Upper lobe of right lung (tissue), 1 donor: ENCODE measurements around the gene WRAP73. TPM values are rescaled to one million over a fixed set of nuclear protein-coding genes. Genes with fewer than 3 reads are reported as not detected.

Experiments used
- ATAC-seq: fragments of 200-7000 bp; cut with Tn5 transposase; one replicate; pipeline ENCODE4 v1.9.1; 2020; ENCODE audit warnings: mild to moderate bottlenecking, moderate library complexity
- DNase-seq: peaks from one replicate; pipeline ENCODE4 v3.0.0-alpha.2; 2020
- H3K27ac ChIP-seq: fragments of 200-600 bp; one replicate; pipeline ENCODE4 v1.8.0; 2022
- H3K27me3 ChIP-seq: fragments of 200-600 bp; one replicate; pipeline ENCODE4 v1.8.0; 2022; ENCODE audit warnings: mild to moderate bottlenecking
- H3K36me3 ChIP-seq: fragments of 200-600 bp; one replicate; pipeline ENCODE4 v1.8.0; 2022
- H3K4me1 ChIP-seq: fragments of 200-600 bp; one replicate; pipeline ENCODE4 v1.8.0; 2022
- H3K4me3 ChIP-seq: fragments of 200-600 bp; one replicate; pipeline ENCODE4 v1.8.0; 2022; ENCODE audit warnings: mild to moderate bottlenecking
- H3K9me3 ChIP-seq: fragments of 200-600 bp; one replicate; pipeline ENCODE4 v1.8.0; 2022
- intact Hi-C: fragments of 100-400 bp; cut with DNase I; formaldehyde crosslinking; loops from one replicate; pipeline ENCODE4 v1.11.0; 2022
- total RNA-seq: library from RNA; stranded (reverse); fragmentation: NEBNext Ultra II Directional; extraction: Animal tissue kit (Norgen Biotek cat#: 25700); gene quantifications from one replicate; pipeline ENCODE4 v1.2.1, GENCODE V29; 2021
- TF ChIP-seq, protein P1 (sequence below): fragments of 200-600 bp; IDR thresholded peaks from one replicate; pipeline ENCODE4 v1.8.0; 2022; ENCODE audit warnings: antibody characterized with exemption
- donor health status: DM: no; HTN: yes; CAD: no; lungs with severe emphysema.

The WRAP73 gene
- total RNA-seq, 1 donor from 2014 or later: 18.5 TPM

DNA sequence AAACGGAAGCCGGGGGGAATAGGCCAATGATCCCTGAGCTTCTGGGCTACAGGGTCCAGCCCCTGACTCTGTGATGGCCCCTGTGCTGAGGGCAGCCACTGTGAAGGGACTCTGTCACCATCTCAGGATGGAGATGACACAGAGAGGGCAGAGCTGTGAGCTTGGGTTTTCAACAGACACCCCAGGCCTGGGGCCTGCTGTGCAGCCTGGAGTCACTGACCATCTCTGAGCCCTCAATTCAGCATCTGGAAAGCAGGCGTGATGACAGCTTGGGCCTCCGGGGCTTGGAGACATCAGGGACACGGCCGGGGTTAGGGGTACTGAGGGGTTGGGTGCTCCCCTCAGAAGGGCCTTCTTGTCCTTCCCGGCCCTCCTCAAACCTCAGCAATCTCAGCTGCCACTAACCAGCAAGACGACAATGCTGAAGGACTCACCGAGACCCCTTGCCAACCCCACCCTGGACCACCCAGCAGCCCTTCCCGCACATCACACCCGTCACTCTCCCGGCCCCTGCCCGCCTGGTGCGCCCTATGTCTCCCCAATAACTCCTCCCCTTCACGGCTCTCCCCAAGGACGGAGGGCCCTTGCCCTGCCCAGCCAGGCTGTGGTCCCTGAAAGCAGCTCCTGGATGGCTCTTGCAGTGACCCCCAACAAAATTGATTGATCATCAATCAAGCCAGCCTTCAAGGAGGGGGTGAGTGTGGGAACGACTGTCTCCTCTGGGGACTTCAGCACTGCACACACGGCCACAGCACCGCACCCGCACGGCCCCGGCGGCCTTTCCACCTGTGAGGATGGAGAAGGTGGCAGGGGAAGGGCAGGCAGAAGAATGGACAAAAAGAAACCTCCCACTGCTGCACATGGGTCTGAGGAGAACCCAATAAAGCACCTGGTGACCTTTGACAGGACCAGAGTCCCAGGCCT is 42.9 kb downstream of the WRAP73 start:
- Histone ChIP-seq H3K27me3 (peaks cover 15% of the 10 kb centered on the region), H3K4me3 (no peak overlapping the region), H3K36me3 (no peaks in the 10 kb centered on the region), H3K9me3 (no peaks in the 10 kb centered on the region), H3K4me1 (peaks cover 20% of the 10 kb centered on the region), H3K27ac (no peak overlapping the region)
- intact Hi-C loops: no loop called here
- TF ChIP-seq, protein P1, sequence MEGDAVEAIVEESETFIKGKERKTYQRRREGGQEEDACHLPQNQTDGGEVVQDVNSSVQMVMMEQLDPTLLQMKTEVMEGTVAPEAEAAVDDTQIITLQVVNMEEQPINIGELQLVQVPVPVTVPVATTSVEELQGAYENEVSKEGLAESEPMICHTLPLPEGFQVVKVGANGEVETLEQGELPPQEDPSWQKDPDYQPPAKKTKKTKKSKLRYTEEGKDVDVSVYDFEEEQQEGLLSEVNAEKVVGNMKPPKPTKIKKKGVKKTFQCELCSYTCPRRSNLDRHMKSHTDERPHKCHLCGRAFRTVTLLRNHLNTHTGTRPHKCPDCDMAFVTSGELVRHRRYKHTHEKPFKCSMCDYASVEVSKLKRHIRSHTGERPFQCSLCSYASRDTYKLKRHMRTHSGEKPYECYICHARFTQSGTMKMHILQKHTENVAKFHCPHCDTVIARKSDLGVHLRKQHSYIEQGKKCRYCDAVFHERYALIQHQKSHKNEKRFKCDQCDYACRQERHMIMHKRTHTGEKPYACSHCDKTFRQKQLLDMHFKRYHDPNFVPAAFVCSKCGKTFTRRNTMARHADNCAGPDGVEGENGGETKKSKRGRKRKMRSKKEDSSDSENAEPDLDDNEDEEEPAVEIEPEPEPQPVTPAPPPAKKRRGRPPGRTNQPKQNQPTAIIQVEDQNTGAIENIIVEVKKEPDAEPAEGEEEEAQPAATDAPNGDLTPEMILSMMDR: no peak
- DNase-seq: no peak
- ATAC-seq: no peak

DNA sequence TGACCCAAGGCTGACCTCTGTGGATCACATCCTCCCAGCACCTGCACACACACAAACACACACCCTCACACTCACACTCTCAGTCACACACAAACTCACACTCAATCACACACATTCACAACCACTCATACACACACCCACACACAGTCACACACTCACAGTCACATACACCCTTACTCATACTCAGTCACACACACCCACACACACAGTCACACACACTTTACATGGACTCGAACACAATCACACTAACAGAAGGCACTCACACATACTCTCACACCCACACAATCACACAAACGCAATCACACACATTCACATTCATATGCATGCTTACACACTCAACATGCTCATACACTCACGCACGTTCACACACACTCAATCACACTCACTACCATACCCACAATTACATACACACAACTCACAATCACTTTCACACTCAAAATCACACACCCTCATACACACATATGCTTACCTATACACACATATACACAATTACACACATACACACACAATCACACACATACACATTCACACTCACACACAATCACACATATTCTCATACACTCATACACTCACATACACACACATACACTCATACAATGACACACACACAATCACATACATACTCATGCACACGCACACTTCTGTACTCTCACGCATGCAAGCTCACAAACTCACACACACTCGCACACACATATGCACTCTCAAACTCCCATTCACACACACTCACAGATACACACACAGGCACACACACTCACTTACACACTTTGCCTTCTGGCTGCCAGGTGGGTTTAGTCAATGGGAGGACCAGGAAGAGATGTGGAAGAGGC is 44.7 kb downstream of the WRAP73 start:
- Histone ChIP-seq H3K27me3 (peaks cover 8% of the 10 kb centered on the region), H3K36me3 (no peaks in the 10 kb centered on the region), H3K9me3 (no peaks in the 10 kb centered on the region), H3K4me1 (peaks cover 10% of the 10 kb centered on the region), H3K27ac (no peak overlapping the region), H3K4me3 (no peak overlapping the region)
- no peak for ATAC-seq
- TF ChIP-seq, protein P1: no peak
- intact Hi-C loops: no loop called here
- no peak for DNase-seq

DNA sequence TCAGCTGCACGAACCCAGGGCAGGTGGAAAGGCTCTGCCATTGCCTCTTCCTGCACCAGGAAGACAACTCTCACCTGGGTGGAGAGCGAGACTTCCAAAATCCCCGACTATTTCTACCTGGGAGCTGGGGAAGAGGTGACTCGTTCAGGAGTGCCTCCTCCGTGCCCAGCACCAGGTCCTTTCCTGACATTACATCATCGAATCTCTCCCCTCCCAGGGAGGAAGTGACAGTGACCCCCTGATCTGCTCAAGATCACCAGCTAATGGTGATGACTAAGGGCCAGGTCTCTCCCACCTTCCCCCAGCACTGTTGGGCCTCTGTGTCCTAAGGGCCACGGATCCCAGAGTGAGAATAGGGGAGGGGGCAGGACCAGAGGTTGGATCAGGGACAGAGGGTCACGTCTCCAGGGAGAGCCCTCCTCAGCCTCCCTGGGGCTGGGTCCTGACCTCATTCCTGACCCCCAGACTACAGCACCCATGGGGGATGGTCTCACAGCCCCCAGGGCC is 45.4 kb downstream of the WRAP73 start:
- H3K27ac ChIP-seq: no peak overlapping the region
- intact Hi-C loops: no loop called here
- peaks cover 4% of the 10 kb centered on the region for H3K27me3 ChIP-seq
- H3K36me3 ChIP-seq: no peaks in the 10 kb centered on the region
- DNase-seq (no peak), ATAC-seq (no peak)
- peaks cover 6% of the 10 kb centered on the region for H3K4me1 ChIP-seq
- no peak overlapping the region for H3K4me3 ChIP-seq
- TF ChIP-seq, protein P1: no peak
- no peaks in the 10 kb centered on the region for H3K9me3 ChIP-seq

DNA sequence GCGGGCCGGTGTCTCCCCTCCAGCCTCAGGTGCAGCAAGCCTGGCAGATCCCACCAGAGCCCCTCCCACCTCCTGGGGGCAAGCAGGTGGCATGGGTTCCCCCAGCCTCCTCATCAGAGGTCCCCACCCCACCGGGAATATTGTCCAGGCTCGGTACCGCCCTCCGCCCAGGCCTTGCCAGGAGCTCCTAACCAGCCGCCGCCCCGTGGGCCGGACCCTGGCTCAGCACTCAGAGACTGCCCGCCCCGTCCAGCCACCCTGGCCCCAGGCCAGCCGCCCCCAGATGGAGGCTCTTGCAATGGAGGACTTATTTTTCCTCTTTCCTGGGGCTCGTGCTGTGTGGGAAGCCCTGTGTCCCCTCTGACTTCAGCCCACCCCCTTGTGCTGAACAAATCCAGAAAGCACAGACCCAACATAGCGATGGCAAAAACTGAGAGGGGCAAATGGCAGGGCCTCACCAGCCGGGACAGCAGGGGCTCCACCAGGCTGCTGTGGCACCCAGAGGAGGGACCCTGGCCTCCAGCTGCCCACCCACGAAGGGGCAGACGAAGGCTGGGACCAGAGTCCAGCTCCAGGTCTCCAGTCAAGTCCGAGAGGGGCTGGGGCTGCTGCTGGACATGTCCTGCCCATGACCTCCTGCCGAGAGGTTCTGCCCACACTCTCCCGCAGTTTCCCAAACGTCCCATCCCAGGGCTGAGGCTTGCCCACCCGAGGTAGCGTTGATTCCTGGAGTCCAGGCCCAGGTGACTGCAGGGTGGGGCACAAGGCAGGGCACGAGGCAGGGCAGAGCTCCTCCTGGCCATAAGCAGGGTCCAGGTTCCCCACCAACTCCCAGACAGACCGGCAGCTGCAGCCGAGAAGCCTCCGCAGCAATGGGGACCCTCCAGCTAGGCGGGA is 46.1 kb downstream of the WRAP73 start:
- TF ChIP-seq, protein P1: no peak
- no peak for DNase-seq
- ATAC-seq: no peak

DNA sequence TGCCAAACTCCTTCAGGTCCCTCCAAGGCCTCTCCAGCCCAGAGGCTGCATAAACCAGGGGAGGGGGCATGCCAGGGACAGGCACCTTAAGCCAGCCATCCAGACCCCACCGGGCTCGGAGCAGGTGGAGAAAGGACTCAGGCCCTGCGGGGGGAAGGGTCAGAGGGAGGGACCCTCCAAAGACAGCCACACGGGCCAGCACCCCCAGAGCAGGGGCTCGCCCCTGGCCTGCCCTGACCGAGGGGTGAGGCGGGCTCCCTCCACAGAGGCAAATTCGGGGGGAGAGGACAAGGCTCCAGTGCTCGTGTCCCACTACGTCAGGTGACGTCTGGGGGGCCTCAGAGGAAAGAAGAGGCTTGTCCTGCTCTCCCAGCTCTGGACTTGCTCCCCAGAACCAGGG is 46.7 kb downstream of the WRAP73 start:
- no peak overlapping the region for H3K27ac ChIP-seq
- ATAC-seq: no peak
- intact Hi-C loops: no loop called here

More for the DNA sequence above, 46.1 kb downstream of the WRAP73 start:
- Histone ChIP-seq H3K4me1 (peaks cover 12% of the 10 kb centered on the region), H3K27ac (no peak overlapping the region), H3K4me3 (no peak overlapping the region), H3K36me3 (no peaks in the 10 kb centered on the region), H3K9me3 (no peaks in the 10 kb centered on the region), H3K27me3 (peaks cover 3% of the 10 kb centered on the region)
- intact Hi-C loops: no loop called here

More for the DNA sequence above, 46.7 kb downstream of the WRAP73 start:
- Histone ChIP-seq H3K9me3 (no peaks in the 10 kb centered on the region), H3K4me3 (no peak overlapping the region), H3K27me3 (no peaks in the 10 kb centered on the region), H3K4me1 (peaks cover 19% of the 10 kb centered on the region), H3K36me3 (no peaks in the 10 kb centered on the region)
- no peak for DNase-seq
- TF ChIP-seq, protein P1: no peak
